ENCODE results near the gene CAPG.

Gene CAPG, protein sequence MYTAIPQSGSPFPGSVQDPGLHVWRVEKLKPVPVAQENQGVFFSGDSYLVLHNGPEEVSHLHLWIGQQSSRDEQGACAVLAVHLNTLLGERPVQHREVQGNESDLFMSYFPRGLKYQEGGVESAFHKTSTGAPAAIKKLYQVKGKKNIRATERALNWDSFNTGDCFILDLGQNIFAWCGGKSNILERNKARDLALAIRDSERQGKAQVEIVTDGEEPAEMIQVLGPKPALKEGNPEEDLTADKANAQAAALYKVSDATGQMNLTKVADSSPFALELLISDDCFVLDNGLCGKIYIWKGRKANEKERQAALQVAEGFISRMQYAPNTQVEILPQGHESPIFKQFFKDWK

GRCh38 chr2:85409845-85410583 is at the start of gene CAPG:
TSS of gene CAPG (minus strand) at chr2:85410366. CDS start at chr2:85402145, 8,221 bp downstream.
- Histone ChIP-seq H3K27ac (peak within 1 kb of the TSS; percentile 45 to 75), H3K4me3 (peak within 1 kb of the TSS; percentile 51)
- DNase-seq (ENCODE audit: low spot score), result no peak
- TF ChIP-seq, protein P1, sequence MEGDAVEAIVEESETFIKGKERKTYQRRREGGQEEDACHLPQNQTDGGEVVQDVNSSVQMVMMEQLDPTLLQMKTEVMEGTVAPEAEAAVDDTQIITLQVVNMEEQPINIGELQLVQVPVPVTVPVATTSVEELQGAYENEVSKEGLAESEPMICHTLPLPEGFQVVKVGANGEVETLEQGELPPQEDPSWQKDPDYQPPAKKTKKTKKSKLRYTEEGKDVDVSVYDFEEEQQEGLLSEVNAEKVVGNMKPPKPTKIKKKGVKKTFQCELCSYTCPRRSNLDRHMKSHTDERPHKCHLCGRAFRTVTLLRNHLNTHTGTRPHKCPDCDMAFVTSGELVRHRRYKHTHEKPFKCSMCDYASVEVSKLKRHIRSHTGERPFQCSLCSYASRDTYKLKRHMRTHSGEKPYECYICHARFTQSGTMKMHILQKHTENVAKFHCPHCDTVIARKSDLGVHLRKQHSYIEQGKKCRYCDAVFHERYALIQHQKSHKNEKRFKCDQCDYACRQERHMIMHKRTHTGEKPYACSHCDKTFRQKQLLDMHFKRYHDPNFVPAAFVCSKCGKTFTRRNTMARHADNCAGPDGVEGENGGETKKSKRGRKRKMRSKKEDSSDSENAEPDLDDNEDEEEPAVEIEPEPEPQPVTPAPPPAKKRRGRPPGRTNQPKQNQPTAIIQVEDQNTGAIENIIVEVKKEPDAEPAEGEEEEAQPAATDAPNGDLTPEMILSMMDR (IDR thresholded peaks at IDR 0.05), result no peak

DNA sequence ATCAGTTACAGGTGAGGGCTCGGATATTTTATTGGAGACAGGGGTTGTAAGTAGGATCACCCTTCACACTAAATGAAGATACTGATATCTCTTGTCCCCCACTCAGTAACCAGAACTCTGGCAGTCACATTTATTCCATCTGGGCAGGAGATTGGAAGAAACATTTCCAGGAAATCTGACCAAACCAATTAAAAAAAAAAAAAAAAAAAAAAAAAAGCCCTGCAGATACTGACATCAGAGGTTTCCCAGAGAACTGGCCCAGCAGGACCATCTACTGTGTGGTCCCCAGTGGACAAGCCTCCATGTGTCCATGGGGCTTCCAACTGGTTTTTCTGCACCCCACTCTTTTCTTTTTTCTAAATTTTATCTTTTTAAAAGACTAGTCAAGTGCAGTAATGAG is 49.6 kb upstream of the CAPG start:
- no peak overlapping the region for H3K4me3 ChIP-seq
- TF ChIP-seq, protein P1 (IDR thresholded peaks at IDR 0.05), result no peak
- no peak overlapping the region for H3K27ac ChIP-seq
- no peak for DNase-seq (ENCODE audit: low spot score)

DNA sequence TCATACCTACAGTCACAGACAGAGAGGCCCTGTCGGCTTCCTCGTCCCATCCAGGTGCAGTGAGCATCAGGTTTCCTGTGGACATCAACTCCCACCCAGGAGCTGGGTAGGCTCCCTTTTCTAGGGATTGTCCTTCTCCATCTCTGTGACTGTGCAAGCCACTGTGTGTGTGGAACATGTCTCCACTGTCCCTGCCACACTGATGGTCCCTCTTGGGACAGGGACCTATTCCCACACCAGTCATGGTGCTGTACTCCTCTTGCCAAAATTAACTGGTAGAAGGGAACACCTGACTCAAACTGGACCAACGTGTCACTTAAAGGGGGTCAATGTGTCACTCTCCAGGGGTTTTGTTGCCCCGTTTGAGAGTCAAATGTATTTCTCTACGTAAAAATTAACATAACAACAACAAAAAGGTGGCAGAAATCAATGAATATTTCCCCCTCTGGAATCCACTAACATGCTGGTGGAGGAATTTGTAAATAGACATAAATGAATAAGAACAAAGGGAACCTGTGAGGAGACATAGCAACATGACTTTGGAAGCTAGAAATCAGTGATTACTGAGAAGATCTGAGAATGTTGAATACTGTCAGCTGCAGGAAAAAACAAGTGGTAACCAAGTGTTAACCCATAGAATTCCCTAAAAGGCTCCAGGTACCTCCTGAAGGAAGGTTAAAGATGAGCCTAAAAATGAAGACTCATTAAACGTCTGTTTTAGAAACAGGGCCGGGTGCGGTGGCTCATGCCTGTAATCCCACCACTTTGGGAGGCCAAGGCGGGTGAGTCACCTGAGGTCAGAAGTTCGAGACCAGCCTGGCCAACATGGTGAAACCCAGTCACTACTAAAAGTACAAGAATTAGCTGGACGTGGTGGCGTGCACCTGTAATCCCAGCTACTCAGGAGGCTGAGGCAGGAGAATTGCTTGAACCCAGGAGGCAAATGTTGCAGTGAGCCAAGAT is 48.7 kb upstream of the CAPG start:
- no peak overlapping the region for H3K27ac ChIP-seq
- TF ChIP-seq, protein P1 (IDR thresholded peaks at IDR 0.05), result no peak
- H3K4me3 ChIP-seq, result no peak overlapping the region
- no peak for DNase-seq (ENCODE audit: low spot score)

DNA sequence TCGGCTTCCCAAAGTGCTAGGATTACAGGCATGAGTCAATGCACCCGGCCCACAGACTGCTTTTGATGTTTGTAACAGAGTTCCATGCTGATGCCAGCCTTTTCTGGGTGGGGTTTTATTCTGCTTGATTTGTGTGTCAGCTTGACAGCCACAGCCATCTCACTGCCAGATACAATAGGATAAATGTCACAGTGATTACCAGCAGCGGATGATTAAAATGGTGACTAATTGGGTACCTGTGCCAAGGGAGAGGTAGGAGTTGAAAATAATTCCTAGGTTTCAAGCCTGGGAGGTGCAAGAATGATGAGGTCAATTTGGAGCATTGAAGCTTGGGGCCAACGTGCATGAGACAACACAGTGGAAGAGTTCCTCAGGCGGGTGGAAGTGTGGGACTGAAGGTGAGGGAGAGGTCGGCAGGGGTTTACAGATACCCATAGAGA is 47.7 kb upstream of the CAPG start:
- no peak overlapping the region for H3K27ac ChIP-seq
- no peak for DNase-seq (ENCODE audit: low spot score)
- TF ChIP-seq, protein P1 (IDR thresholded peaks at IDR 0.05), result no peak
- H3K4me3 ChIP-seq, result no peak overlapping the region

GRCh38 chr2:85457043-85457442 is 46.9 kb upstream of the CAPG start:
- no peak for DNase-seq (ENCODE audit: low spot score)
- TF ChIP-seq, protein P1 (IDR thresholded peaks at IDR 0.05), result no peak
- Histone ChIP-seq H3K4me3 (no peak overlapping the region), H3K27ac (no peak overlapping the region)

DNA sequence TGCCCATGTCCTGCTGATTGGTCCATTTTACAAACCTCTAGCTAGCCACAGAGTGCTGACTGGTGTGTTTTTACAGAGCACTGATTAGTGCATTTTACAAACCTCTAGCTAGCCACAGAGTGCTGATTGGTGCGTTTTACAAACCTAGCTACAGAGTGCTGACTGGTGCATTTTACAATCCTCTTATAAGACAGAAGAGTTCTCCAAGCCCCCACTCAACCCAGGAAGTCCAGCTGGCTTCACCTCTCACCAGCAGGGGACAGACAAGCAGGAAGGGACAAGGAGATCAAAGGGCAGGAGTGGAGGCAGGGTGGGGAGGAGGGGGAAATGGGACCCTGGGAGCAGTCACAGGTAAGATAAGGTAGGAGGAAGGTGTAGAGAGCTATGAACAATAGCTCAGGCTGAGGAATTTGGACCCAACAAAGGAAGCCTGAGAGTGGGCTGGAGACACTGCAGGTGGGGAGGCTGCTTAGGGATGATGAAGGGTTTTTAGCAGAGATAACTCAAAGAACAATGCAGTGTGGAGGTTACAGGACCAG is 45.5 kb upstream of the CAPG start:
- Histone ChIP-seq H3K27ac (no peak overlapping the region), H3K4me3 (no peak overlapping the region)
- no peak for DNase-seq (ENCODE audit: low spot score)
- TF ChIP-seq, protein P1 (IDR thresholded peaks at IDR 0.05), result no peak
